ENCODE data around the gene PTPRN2.

The PTPRN2 gene

GRCh38 chr7:158140538-158141220 lies 446.9 kb downstream of the PTPRN2 start:
- TF ChIP-seq GATA3 (IDR thresholded peaks at IDR 0.05; ENCODE audit: low read depth, low read length) (no peak), GATA2 (IDR thresholded peaks at IDR 0.05; ENCODE audit: low read depth, low read length) (no peak)

- TF ChIP-seq GATA2 (IDR thresholded peaks at IDR 0.05; ENCODE audit: low read depth, low read length): no peak
- no peak for TF ChIP-seq GATA3 (IDR thresholded peaks at IDR 0.05; ENCODE audit: low read depth, low read length)
Observed at GRCh38 chr7:158139499-158139898, 448.1 kb downstream of the PTPRN2 start.

GRCh38 chr7:158138329-158138597 lies 449.4 kb downstream of the PTPRN2 start:
- no peak for TF ChIP-seq GATA3 (IDR thresholded peaks at IDR 0.05; ENCODE audit: low read depth, low read length)
- 0 out of 2 replicates have a peak, but pooled peaks have one; percentile 3 for TF ChIP-seq GATA2 (IDR thresholded peaks at IDR 0.05; ENCODE audit: low read depth, low read length)

- TF ChIP-seq GATA2 (IDR thresholded peaks at IDR 0.05; ENCODE audit: low read depth, low read length) (no peak), GATA3 (IDR thresholded peaks at IDR 0.05; ENCODE audit: low read depth, low read length) (no peak)
Observed at GRCh38 chr7:158137516-158138328, 449.9 kb downstream of the PTPRN2 start.

- TF ChIP-seq GATA3 (IDR thresholded peaks at IDR 0.05; ENCODE audit: low read depth, low read length): no peak
- no peak for TF ChIP-seq GATA2 (IDR thresholded peaks at IDR 0.05; ENCODE audit: low read depth, low read length)
Observed at GRCh38 chr7:158135931-158136330, 451.7 kb downstream of the PTPRN2 start.

- TF ChIP-seq GATA2 (IDR thresholded peaks at IDR 0.05; ENCODE audit: low read depth, low read length) (no peak), GATA3 (IDR thresholded peaks at IDR 0.05; ENCODE audit: low read depth, low read length) (no peak)
Observed at GRCh38 chr7:158134824-158135223, 452.8 kb downstream of the PTPRN2 start.

- no peak for TF ChIP-seq GATA2 (IDR thresholded peaks at IDR 0.05; ENCODE audit: low read depth, low read length)
- TF ChIP-seq GATA3 (IDR thresholded peaks at IDR 0.05; ENCODE audit: low read depth, low read length): no peak
Observed at GRCh38 chr7:158133515-158134271, 453.9 kb downstream of the PTPRN2 start.

GRCh38 chr7:158133057-158133456 lies 454.6 kb downstream of the PTPRN2 start:
- TF ChIP-seq GATA3 (IDR thresholded peaks at IDR 0.05; ENCODE audit: low read depth, low read length): no peak
- no peak for TF ChIP-seq GATA2 (IDR thresholded peaks at IDR 0.05; ENCODE audit: low read depth, low read length)

- TF ChIP-seq GATA2 (IDR thresholded peaks at IDR 0.05; ENCODE audit: low read depth, low read length) (no peak), GATA3 (IDR thresholded peaks at IDR 0.05; ENCODE audit: low read depth, low read length) (no peak)
Observed at GRCh38 chr7:158130023-158130409, 457.6 kb downstream of the PTPRN2 start.

- TF ChIP-seq GATA3 (IDR thresholded peaks at IDR 0.05; ENCODE audit: low read depth, low read length) (no peak), GATA2 (IDR thresholded peaks at IDR 0.05; ENCODE audit: low read depth, low read length) (no peak)
Observed at GRCh38 chr7:158129037-158130022, 458.3 kb downstream of the PTPRN2 start.

GRCh38 chr7:158128572-158128971 lies 459.1 kb downstream of the PTPRN2 start:
- TF ChIP-seq GATA2 (IDR thresholded peaks at IDR 0.05; ENCODE audit: low read depth, low read length) (no peak), GATA3 (IDR thresholded peaks at IDR 0.05; ENCODE audit: low read depth, low read length) (no peak)

- no peak for TF ChIP-seq GATA3 (IDR thresholded peaks at IDR 0.05; ENCODE audit: low read depth, low read length)
- no peak for TF ChIP-seq GATA2 (IDR thresholded peaks at IDR 0.05; ENCODE audit: low read depth, low read length)
Observed at GRCh38 chr7:158127241-158127640, 460.4 kb downstream of the PTPRN2 start.

- no peak for TF ChIP-seq GATA3 (IDR thresholded peaks at IDR 0.05; ENCODE audit: low read depth, low read length)
- no peak for TF ChIP-seq GATA2 (IDR thresholded peaks at IDR 0.05; ENCODE audit: low read depth, low read length)
Observed at GRCh38 chr7:158126661-158127060, 461.0 kb downstream of the PTPRN2 start.

All from SH-SY5Y (cell line).